NK-92 treated with Interleukin-12 subunit alpha and Interleukin-12 subunit beta, amount 100 ng/mL, for 24 hours (cell line): Measurements from ENCODE around the gene CCDC89.
"Not testable (repeated sequence)": the region's sequence is repeated elsewhere in the genome, so short reads cannot be mapped to it uniquely, and the experiment has no call there.

Experiments
- DNase-seq: peaks from one replicate; lab custom pipeline; 2025; lab: John Stamatoyannopoulos, UW

Gene CCDC89

DNA sequence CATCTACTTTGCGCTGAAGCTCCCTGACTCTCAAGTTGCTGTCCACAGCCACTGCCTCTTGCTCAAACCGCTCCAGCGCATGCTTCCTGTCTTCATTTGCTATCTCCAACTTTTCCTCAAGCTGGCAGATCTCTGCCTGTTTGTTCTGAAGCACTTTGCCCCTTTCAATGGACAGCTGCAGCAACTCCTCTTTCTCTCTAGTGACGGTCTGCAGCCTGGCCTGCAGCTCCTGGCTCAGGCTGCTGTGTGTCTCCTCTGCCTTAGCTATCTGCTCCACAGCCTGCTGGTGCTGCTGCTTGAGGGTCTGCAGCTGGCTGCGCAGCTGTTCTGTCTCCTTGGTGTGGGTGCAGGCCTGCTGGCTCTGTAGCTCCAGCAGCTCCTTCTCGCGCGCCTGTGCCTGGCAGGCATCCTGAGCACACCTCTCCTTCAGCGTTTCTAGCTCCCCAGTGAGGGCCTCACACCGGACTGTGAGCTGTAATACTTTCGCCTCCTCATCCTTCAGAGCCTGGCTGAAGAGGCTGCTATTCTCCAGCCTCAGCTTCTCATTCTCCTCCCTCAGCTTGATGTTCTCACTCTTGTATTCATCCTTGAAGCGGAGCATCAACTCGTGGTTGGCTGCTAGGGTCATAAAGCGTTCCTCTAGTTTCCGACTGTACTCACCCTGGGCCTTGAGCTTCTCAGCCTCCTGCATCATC lies 723 bp downstream of the CCDC89 start:
- no peak for DNase-seq

DNA sequence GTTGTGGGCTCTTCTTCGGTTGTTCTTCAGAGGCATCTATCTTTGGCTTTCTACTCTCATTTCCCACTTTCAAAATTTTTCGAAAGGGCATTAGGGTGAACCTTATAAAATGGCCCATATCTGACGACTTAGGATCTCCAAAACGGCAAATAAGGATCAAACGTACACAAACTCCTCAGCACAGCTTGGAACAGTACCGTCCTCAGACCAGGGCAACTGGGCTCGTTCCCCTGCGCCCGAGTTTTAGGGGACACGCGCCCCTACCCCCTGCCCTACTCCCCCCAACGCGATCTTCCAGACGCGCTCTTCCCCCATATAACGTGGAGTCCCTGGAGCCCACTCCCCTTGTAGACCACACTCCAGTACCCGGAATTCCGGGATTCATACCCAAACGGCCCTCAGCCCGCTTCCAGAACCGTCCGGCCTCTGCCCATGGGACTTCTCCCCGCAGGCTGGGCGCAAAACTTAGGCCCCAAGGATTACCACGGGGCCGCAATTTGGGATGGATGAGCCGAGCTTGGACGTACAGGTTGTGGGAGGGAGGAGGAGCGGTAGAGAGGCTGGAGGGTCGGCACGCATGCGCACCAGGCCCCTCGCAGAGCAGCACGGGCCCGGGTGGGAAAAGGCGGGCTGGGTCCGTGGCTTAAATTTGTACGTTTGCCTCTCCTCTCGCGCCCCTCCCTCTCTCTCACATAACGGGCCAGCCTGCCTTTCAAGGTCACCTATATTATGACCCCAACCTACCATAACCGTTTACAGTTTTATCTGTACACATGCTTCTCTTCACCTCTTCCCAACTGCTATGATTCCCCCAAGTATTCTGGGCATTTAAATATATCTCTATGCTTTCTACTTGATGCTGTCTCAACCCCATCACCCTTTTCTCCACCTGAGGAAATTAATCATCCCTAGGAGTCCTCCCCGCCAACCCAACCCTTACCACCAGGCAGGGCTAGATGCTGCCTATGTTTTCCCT lies 3.4 kb downstream of the CCDC89 start:
- no peak for DNase-seq

DNA sequence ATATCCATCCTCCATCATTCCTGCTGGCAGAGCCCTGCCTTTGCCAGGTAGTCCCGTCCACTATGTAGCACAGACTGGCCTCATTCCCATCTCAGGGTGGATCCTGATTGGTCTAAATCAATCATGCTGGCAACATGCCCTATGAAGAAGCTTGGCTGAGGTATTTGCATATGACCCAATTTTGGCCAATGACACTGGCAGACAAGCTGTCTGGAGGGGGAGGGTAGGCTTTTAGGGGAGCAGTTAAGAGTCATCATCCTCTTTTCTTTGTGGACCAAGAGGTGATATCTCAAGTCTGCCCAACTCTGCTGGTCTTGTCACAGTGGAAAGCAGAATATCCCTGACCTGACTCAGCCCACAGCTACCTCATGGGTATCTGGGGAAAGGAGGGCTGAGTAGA lies 5.1 kb downstream of the CCDC89 start:
- no peak for DNase-seq

DNA sequence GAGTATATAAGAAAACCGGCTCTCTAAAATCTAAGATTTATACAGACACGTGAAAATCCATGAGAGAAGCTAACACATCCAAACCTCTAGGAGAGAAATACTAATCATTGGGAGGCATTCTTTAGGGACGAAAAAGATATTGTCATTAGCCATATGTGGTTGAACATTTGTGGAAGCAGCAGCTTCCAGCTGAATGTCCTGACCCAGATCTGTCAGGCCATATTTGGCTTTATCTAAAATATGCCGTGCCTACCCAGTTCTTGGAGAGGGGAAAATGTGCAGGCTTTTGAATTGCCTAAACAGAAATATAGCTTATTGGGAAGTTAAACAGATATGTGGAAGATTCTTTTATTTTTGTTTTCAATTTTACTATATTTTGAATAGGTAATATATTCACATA lies 6.4 kb downstream of the CCDC89 start:
- DNase-seq = no peak

DNA sequence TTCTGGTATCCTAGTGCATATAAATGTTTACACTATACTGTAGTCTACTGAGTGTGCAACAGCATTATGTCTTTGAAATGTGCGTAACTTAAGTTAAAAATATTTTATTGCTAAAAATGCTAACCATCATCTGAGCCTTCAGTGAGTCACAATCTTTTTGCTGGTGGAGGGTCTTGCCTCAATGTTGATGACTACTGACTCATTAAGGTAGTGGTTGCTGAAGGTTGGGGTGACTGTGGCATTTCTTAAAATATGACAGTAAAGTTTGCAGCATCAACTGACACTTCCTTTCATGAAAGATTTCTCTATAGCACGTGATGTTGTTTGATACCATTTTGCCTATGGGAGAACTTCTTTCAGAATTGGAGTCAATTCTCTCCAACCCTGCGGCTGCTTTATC lies 12.6 kb downstream of the CCDC89 start:
- DNase-seq = peak; percentile 7

DNA sequence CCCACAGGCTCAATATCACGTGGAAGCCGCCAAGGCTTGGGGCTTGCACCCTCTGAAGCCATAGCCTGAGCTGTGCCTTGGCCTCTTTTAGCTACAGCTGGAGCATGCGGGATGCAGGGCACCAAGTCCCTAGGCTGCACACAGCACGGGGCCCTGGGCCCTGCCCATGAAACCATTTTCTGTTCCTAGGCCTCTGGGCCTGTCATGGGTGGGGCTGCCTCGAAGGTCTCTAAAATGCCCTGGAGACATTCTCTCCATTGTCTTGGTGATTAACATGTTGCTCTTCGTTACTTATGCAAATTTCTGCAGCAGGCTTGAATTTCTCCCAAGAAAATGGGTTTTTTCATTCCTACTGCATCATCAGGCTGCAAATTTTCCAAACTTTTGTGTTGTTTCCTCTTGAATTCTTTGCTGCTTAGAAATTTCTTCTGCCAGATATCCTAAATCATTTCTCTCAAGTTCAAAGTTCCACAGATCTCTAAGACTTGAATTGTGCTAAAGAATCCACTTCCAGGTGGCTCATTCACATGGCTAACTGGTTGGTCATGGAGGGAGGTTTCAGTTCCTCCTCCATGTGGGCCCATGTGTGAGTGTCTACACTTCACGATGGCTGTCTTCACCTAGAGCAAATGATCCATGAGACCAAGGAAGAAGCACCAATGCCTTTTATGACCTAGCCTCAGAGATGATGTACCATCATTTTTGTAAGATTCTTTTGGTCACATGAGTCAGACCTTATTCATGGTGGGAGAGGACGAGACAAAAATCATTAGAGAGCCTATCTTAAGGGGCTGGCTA lies 13.7 kb downstream of the CCDC89 start:
- no peak for DNase-seq

DNA sequence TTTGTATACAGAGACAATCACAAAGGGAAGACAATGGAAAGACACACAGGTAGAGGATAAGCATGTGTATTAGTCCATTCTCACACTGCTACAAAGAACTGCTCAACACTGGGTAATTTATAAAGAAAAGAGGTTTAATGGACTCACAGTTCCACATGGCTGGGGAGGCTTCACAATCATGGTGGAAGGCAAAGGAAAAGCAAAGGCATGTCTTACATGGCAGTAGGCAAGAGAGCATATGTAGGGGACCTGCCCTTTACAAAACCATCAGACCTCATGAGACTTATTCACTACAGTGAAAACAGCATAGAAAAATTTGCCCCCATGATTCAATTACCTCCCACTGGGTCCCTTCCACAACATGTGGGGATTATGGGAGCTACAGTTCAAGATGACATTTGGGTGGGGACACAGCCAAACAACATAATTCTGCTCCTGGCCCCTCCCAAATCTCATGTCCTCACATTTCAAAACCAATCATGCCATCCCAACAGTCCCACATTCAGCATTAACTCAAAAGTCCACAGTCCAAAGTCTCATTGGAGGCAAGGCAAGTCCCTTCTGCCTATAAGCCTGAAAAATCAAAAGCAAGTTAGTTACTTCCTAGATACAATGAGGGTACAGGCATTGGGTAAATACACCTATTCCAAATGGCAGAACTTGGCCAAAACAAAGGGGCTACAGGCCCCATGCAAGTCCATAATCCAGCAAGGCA lies 14.9 kb downstream of the CCDC89 start:
- DNase-seq = not testable (repeated sequence)

DNA sequence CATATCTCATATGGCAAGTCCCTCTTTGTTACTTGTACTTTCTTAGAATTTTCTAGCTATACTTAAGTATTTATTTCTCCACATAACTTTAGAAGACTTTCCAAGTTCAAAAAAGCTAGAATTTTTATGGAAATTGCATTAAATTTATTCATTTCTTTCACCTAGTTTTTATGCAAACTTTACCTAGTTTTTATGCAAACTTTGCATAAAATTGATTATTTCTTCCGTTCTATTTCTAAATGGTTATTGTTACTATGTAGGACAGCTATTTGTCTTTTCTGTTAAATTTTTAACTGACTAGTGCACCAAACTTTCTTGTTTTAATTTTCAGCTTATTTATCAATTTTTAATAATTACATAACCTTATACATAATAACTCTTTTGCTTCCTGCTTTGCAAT lies 17.8 kb downstream of the CCDC89 start:
- no peak for DNase-seq

DNA sequence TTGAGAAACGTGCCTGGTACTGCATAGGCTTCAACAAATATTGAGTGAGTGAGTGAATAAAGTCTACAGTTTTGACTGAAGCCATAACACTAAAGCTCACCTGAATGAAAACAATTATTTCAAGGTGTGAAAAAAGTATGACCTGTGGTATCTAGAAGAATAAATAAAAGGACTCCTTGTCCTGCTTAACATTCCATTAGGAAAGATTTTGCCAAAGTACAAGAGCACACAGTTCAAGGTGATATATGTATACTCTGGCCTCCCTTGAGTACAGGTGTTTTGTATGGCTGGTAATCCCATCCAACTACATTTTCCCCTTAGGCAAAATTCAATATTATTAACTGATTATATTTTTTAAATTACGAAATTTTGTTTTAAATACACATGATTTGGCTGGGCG lies 19.3 kb downstream of the CCDC89 start:
- no peak for DNase-seq

DNA sequence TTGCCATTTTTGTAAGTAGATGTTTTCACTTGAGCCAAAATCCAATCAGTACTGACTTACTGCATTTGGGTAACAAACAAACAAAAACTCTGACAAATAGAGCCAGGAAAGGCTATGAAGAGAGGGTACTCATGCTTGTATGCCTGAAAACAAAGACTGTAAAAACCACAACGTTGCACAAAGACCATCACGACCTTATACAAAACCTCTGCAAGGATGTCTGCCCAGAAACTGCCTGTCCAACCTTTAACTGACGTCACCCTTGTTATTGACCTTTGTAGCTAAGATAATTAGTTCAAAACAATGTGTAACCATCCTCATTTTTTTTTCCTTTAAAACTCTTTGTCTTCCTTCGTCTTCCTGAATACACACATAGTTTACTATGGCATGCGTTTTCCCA lies 20.3 kb downstream of the CCDC89 start:
- DNase-seq = no peak

DNA sequence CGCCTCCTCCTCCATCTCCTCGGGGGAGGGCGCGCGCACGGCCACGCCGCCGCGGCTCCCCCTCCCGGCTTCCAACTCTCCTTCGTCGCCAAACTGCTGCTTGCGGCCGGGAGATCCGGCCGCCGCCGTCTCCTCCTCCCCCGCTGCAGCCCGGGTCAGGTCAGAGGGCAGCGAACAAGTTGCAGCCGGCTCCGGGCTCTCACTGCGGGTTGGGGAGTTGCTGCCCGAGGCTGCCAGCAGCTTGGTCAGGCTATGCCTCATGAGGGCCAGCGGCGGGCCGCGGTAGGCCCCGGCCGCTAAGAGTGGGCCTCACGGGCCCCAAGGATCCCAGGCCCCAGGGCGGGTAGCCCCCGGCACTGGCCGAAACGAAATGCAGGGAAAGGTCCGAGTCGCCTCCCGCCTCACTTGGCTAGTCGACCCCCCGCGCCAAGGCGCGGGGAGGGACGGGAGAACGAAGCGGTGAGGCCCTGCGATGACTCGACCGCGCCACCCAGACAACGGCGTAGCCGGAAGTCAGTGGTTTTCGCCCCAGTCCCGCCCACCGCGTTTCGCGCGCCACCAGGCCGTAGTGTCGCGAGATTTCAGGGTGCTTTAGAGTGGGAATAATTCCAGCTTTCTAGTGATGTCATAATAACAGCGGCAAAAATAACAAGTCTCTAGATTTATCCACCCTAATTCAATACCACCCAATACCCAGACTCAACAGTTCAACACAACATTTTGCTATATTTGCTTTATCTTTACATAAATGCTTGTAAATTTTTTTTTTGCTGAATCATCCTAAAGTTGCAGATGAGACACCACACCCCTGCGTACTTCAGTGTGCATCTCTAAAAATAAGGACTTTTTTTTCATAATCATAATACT lies 21.1 kb downstream of the CCDC89 start, which contains the start of gene CREBZF:
CREBZF (minus strand) TSS at position 515 of the 867 bp plus-strand sequence; CDS start at position 261, 254 bp downstream.
- DNase-seq = peak; percentile 91

DNA sequence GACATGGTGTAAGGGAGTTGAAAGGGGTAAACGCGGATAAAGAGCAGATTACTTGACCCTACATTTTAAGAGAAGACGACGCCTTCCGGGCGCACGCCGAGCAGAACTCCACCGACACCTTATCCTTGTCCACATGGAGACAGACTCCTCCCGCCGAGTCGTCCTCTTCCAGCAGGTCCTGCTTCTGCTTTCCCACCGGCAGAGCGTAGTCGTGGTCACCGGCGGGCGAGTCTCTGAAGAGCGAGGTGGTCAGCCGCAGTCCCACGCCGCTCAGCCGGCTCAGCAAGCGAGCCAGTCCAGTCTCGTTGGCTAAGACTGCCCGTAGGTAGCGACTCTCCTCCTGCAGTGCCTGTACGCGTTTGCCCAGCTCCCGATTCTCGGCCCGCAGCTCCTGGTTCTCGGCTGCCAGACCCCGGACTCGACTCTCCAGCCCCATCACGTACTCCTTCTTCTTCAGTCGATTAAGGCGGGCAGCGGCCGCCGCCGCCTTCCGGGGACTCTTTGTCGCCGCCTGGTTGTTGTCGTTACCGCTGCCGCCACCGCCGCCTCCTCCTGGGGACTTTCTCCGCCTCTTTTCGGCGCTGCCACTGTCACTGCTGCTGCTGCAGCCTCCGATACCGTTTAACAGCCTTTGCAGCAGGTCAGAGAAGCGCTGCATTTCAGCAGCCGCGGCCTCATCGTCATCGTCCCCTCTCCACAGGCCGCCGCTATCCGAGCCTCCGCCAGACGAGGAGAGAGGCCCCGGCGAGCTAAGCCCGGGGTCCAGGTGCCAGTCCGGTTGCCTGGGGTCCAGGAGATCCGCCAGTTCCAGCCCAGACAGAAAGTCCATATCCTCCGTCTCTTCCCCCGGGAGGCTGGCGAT lies 22.0 kb downstream of the CCDC89 start:
- DNase-seq = peak; percentile 78

DNA sequence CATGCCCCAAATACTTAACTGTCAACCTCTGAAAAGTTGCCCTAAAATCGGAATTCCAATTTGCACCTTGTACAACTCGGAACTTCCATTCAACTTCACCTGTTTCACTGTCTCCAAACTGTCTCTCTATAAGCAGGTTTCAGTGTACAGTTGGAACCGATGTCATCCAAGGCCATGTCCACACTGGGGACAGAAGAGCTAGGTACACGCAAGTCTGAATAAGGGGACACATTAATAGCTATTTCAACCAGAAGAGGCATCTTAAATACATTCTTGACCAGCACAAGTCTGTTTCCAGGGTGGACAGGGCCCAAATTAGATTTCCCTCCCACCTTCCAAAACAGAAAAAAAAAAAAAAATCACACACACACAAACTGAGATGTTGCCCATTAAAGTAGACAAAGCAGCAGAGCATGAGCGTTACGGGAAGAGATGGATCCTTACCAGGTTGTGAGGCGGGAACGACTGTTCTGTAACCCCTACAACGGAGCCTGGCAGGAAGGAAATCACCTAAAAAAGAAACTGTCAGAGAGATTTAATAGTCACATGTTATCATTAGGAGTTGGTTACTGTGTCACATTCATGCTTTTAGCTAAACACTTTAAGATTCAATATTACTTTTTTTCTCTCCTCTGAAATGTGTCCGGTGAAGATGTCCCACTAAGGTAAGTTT lies 22.8 kb downstream of the CCDC89 start:
- no peak for DNase-seq

DNA sequence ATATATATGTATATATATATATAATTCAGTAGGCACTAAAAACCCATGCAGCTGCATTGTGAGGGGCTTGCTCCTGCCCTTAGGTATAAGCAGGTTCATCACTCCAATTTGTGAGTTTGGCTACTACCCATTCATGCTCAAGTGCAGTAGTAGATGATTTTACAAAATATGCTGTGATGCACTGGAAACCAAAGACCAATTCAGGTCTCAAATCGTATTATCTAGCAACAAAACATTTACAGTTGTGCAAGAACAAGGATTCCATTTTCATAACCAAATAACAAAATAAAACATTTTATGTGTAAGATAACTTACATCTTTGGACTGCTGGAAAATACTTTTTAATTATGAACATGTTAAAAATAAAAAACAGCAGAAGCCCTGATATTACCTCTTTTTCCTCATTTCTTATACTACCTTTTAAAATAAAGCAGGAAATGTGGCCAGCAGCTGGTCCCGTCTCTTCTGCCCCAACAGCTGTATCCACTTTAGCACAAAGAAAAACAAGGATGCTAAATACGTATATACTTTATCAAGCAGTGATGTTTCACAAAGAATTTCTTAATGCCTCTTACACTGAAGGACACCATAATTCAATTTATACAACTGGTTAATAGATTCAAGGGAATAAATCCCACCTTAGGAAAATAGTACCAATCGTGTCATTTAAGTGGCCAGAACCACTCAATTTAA lies 23.9 kb downstream of the CCDC89 start:
- DNase-seq = no peak

DNA sequence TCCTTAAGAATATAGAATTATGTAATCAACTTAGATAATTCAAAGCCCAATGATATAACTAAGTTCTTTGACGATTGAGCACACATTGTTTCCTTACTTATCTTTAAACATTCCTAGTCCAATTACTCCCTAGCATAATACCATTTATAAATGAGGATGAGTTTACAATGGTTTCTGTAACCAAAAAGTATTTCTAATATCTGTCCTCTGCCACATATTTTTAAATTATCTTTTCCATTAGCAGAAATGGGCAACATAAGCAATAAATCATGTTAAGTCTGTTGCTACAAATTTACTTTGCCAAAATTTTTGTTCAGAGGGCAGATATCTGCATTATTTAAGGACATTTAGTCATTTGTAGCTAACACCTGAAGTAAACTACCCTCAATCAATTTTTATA lies 27.8 kb downstream of the CCDC89 start:
- DNase-seq = no peak

DNA sequence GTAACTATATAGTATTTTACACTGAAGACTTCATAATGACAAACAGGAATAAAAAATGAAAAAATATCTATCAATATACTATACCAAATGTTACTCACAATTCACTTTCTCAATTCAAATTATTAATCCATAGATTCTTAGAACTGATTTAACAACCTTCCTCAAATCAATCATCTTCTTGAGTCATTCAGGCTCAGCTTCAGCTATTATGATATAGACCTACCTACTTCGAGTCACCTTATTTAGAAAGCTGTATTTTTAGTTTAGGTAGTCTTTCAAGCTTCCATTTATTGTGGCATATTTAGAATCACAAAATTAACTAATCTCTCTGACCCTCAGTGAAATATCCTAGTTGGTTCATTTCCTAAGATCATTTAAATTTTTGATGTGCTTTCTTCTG lies 29.2 kb downstream of the CCDC89 start:
- no peak for DNase-seq

DNA sequence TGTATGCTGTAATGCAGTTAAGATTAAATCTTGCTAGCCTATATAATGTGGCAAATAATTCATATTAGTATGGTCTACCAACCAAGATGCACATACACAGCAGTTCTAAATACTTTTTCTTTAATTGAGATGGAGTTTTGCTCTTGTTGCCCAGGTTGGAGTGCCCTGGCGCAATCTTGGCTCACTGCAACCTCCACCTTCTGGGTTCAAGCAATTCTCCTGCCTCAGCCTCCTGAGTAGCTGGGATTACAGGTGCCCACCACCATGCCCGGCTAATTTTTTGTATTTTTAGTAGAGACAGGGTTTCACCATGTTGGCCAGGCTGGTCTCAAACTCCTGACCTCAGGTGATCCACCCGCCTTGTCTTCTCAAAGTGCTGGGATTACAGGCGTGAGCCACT lies 31.7 kb downstream of the CCDC89 start:
- not testable (repeated sequence) for DNase-seq

DNA sequence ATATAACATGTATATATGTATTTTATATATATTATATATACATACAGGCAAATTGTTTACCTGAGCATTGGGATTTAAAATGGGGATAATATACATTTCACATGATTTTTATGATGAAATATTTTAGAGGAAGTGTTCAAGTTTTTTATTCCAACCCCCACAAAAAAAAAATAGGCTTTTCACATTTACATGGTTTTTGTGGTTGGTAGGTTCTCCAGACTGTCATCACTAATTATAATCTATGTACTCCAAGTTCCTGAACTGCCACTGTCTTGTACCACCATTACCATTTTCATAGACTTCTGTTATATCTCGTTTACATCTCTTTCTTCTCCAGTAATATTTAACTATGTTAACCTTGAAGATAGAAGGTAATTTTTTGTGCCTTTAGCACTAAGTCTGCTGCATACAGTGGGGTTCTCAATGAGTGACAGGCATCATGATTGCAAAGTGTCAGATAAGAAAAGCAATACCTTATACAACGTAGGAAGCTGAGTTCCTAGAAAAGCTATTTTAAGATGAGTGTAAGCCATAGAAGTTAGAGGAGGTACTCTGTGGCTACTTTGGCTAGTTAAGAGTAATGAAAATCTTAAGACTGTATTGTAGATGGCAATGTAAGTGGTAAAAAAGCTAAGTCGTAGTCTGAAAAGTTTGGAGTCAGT lies 33.1 kb downstream of the CCDC89 start:
- no peak for DNase-seq
